Measurements from ENCODE around the gene MFSD11.
"Not testable (repeated sequence)": the region's sequence is repeated elsewhere in the genome, so short reads cannot be mapped to it uniquely, and the experiment has no call there.

The MFSD11 gene

DNA sequence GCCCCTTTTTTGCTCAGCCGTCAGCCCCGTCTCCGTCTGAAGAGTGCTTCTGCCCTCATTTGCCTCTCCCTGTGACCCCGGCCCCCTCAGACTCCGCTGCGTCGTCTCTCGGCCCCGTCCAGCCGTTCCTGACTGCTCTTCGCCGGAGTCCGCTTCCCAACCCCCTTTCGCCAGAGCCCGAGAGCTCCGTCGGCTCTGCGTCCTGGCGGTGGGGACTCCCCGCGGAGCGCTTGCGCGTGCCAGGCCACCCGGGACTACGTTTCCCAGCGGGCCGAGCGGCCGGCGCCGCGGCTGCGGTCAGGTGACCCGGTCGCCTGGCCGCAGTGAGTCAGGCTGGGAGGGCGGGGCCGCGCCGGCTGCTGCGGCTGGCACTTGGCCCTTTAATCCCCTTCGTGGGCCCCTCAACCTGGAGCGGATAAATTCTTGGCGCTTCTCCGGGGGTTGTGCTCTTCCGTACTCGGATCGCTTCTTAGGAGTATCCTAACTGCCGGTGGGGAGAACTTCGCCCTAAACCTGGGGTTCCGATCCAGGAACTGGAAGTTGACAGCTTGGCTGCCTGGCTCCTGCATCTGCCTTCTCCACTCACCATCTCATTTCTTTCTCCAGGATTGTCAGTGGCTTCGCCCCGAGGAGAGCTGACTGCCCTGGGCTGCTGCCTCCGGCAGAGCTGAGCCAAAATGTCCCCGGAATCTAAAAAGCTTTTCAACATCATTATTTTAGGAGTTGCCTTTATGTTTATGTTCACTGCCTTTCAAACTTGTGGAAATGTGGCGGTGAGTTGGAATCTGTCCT lies at the start of gene MFSD11:
MFSD11 (plus strand) TSS at position 444 of the 792 bp plus-strand sequence; CDS start at position 678, 234 bp downstream.
- DNase-seq = peak; percentile 96

DNA sequence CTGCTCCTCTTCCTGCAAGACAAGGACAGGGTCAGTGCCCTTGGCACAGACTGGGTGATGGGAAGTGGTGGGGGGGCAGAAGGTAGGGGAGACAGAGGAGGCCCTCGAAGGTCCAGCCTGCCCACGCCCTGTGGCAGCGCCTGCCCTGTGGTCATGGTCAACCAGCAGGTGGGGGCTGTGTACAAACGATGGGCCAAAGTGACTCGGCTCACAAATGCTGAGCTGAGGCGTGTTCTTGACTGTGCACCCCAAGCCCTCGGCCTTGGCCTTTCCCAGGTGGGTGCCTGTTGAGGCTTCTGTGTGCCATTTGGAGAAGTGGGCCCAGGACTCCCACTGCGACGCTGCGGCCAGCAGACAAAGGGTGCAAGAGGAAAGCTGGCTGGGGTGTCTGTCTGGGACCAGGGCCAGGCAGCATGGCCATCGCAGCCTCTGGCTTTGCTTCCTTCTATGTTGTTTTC lies 49.7 kb upstream of the MFSD11 start:
- DNase-seq = no peak

- no peak for DNase-seq
These were observed 48.1 kb upstream of the MFSD11 start for GRCh38 chr17:76689859-76690258.

GRCh38 chr17:76690596-76691280 lies 47.2 kb upstream of the MFSD11 start:
- no peak for DNase-seq

- DNase-seq = no peak
These were observed 46.3 kb upstream of the MFSD11 start for GRCh38 chr17:76691379-76692191.

DNA sequence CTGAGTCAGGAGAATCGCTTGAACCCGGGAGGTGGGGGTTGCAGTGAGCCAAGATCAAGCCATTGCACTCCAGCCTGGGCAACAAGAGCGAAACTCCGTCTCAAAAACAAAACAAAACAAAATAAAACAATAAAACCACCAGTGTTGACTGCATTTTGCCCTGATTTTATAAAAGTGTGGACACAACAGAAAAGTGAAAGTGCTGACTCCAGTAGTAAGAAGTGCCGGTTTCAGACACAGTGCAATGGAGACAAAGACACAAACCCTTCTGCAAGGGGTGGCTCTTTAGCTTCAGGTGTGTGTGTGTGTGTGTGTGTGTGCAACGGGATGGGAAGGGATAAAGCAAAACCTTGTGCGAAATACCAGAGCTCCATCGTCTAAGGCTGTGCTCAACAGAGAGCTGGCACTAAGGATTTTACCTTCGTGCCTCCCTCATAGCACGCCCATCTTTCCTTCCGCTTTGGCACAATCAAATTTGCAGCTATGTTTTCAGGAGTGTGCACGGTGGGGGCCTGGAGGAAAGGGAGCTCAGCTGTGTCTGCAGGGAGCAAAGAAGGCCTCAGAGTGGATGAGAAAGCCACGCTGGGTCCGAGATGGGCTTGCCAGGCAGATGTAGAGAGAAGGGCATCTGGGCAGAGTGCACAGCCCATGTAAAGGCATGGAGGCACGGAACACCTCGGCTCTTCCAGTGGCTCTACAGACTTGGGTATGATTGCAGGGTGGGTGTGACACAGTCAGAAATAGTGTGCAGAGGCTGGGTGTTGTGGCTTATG lies 42.7 kb upstream of the MFSD11 start:
- peak; percentile 38 for DNase-seq

DNA sequence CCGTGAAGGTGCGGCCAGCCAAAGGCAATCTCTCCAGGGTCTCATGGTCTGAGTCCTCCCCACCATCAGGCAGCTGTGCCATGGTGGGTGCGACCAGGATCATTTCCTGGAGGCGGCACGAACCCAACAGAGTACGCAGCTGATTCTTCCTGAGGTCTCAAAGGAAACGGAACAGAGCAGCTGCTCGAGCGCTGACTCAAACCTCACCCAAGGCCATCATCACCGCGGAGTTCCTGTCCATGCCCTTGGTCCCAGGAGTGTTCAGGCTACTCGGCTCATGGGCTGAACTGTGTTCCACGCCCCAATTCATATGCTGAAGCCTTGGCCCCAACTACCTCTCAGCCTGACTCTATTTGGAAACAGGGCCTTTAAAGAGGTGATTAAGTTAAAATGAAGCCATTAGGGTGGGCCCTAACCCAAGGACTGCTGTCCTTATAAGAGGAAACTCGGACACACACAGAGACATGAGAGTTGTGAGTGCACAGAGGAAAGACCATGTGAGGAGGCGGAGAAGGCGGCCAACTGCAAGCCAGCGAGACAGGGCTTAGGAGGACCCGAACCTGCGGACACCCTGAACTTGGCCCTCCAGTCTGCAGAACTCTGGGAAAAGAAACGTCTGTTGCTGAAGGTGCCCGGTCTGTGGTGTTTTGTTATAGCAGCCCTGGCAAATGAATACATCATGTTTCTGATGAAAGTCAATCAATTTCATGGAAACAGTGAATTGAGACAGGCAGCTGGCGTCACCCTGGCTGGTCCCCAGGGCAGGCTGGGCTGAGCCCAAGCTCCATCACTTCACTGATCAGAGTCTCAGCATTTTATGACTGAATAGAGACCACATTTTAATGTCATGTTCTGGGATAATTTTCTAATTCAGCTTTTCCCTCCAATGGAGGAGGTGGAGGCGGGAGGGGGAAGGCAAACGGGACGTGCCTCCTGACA lies 40.9 kb upstream of the MFSD11 start:
- DNase-seq = peak; percentile 30

- peak; percentile 83 for DNase-seq
These were observed 40.0 kb upstream of the MFSD11 start for GRCh38 chr17:76697702-76698465.

DNA sequence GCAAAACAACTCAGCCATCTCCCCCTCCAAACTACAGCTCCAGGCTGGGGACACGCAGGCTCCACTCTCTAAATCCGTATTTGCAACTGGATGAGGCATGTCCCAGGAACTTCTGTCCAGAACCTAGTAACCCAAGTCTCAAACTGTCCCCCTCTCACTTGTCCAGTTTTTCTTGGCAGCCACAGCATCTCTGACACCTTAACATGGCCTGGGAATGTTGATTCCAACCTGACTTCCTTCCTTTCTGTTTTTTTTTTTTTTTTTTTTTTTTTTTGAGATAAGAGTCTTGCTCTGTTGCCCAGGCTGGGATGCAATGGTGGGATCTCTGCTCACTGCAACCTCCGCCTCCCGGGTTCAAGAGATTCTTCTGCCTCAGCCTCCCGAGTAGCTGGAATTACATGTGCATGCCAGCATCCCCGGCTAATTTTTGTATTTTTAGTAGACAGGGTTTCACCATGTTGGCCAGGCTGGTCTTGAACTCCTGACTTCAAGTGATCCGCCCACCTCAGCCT lies 39.4 kb upstream of the MFSD11 start:
- not testable (repeated sequence) for DNase-seq

DNA sequence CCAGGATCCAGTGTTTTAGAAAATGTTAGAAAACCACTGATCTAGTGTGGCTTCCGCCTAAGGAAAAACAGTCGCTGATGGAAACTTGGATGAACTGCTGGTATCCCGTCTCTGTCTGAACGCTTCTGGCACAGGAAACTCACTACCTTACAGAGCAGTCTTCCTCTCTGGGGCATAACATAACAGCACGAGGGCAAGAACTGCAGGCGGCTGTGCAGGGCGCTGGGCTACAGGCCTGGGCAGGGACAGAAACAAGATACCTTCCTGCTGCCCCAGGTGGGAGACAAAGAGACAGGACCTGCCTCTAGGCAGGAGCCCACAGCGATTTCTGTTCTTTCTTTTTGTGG lies 37.7 kb upstream of the MFSD11 start:
- DNase-seq = no peak

- DNase-seq = no peak
These were observed 37.1 kb upstream of the MFSD11 start for GRCh38 chr17:76700617-76701470.

GRCh38 chr17:76701471-76701967 lies 36.4 kb upstream of the MFSD11 start:
- no peak for DNase-seq

GRCh38 chr17:76702076-76702475 lies 35.8 kb upstream of the MFSD11 start:
- no peak for DNase-seq

GRCh38 chr17:76702941-76703637 lies 34.8 kb upstream of the MFSD11 start:
- no peak for DNase-seq

DNA sequence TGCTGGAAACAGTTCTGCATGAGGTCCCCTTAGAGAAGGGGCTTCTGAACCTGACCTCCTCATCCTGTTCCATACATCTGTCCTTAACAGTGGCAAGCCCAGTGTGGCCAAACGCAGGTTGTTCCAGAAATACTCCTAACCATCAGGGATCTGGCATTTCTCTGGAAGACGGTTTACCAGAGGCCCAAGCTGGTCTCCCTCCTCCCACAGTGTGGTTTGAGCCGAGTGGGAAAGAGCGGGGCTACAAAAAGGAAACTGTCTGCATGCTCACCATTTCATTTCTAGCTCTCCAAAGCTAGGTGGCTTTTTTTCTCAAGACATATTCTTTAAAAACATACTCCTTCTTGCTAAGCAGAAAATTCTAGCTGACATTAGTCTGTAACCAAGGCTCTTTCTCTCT lies 33.1 kb upstream of the MFSD11 start:
- peak; percentile 20 for DNase-seq

GRCh38 chr17:76706817-76707216 lies 31.1 kb upstream of the MFSD11 start:
- DNase-seq = no peak

DNA sequence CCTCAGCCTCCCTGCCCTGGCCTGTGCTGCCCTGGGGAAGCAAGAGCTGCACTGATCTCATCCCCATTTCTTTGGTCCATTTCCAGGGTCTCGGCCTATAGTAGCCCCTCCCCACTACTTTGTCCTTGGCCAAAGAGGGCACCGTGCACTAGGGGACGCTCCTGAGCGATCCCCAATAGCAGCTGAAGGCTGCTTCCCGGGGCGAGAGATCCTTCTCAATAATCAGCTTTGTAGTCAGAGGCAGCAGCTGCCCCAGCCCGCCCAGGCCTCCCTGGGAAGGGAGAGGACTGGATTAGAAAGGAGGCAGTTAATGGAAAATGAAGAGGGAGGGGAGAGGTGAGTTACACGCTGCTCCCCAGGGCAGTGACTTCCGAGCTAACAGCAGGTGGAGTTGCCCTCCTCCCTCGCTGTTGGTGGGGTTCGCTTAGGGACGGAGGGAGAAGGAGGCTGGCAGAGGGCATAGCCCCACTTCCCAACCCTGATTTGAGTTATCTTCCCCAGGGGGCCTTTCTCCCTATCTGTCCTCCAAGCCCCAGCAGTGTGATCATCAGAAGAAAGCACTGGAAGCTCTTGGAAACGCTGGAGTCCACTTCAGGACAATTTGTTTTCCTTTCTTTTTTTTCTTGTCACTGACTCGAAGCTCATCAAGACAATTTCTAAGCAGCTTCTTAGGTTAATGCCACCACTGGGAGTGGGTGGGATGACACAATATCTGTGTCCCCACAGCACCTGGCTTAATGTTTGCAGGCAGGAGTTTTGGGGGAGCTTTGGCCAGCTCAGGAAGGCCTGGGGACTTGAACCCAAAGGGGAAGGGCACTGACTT lies 29.7 kb upstream of the MFSD11 start:
- DNase-seq = no peak

Data from OCI-M1 (cell line).